Hepatic stellate cell (primary cell): ENCODE data around the gene CCDC92.
A peak's percentile ranks its signal among the peaks of the same experiment; 100 is the strongest.

ENCODE experiments used
- DNase-seq: peaks from one replicate; pipeline ENCODE4 v3.0.0; 2011; ENCODE audit warnings: low spot score

The CCDC92 gene

GRCh38 chr12:123976227-123976826 is 3.7 kb upstream of the CCDC92 start:
- no peak for DNase-seq

GRCh38 chr12:123973552-123974341 is 1.1 kb upstream of the CCDC92 start:
- DNase-seq = no peak

DNA sequence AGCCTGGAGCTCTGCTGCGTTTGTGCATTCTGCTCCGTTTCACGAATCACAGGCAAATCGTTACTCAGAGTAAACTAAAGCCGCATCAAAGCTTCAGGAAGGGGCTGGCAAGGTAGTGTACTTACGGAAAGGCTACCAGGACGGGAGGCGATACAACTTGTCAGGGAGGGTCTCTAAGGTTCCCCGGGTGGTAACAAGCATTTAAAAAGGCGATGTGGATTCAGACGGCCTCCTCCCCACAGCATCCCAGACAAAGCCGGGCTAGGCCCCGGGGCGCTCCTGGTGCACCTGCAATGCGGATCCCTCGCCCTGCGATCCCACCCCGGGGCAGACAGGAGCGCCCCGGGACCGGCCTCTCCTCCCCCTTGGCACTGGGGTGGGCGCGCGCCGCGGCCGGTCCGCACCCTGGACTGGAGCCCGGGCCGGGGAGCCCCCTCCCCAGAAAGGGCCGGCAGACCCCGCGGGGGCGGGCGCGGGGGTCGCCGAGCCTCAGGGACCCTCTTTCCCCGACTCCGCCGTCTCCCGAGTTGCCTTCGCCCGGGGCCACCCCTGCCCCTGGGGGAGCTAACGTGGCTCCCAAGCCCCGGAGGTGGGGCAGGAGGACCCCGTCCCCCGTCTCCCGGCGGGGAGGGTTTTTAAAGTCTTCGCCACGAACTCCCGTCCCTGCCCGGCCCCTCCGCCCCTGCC is 718 bp downstream of the CCDC92 start:
- no peak for DNase-seq

GRCh38 chr12:123971449-123971769 is 1.2 kb downstream of the CCDC92 start:
- no peak for DNase-seq

- no peak for DNase-seq
Measured at GRCh38 chr12:123967121-123967586, 5.5 kb downstream of the CCDC92 start.

- peak; percentile 65 for DNase-seq
Measured at GRCh38 chr12:123966596-123966995, 6.0 kb downstream of the CCDC92 start.

GRCh38 chr12:123965382-123965781 is 7.2 kb downstream of the CCDC92 start:
- DNase-seq = no peak

DNA sequence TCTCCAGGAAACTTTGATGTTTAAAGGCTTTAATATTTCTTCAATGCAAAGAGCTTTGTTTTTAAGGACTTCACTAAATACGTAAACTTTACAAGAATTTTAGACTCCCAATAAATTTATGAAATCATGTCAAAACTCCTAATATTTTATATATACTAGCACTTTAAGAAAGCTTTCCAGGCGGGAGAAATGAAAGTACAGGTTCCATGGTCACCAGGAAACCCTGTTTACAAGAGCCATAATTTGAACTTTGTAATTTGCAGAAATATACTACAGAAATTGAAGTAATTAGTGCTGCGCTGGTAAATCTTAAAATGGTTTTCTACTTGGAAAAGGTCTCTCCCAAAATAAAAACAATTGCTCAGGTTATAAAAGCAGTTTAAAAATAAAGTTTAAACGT is 8.8 kb downstream of the CCDC92 start:
- DNase-seq = no peak

GRCh38 chr12:123962513-123962912 is 10.1 kb downstream of the CCDC92 start:
- no peak for DNase-seq

GRCh38 chr12:123961585-123962345 is 10.9 kb downstream of the CCDC92 start:
- no peak for DNase-seq

DNA sequence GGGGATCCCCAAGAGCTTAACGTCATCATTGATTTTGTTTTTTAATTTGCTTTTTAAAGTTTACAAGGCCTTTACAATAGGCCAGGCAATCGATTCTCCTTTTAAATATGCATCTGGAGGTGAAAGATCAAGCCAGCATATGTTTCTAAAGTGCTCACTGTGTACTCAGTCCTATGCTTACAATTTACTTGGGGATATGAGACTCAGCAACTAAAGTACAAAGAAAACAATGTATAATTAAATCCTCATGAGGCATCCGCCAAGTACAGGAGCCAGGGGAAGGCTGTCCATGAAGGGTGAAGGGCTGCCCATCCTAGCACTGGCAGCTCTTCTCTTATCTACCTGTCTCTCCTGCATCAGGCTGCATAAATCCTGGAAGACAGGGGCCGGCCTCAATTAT is 11.8 kb downstream of the CCDC92 start:
- no peak for DNase-seq

- DNase-seq = no peak
Measured at GRCh38 chr12:123960029-123960735, 12.4 kb downstream of the CCDC92 start.

- no peak for DNase-seq
Measured at GRCh38 chr12:123958876-123959275, 13.8 kb downstream of the CCDC92 start.

GRCh38 chr12:123958462-123958861 is 14.2 kb downstream of the CCDC92 start:
- DNase-seq = no peak

GRCh38 chr12:123957196-123957595 is 15.4 kb downstream of the CCDC92 start:
- DNase-seq = no peak

DNA sequence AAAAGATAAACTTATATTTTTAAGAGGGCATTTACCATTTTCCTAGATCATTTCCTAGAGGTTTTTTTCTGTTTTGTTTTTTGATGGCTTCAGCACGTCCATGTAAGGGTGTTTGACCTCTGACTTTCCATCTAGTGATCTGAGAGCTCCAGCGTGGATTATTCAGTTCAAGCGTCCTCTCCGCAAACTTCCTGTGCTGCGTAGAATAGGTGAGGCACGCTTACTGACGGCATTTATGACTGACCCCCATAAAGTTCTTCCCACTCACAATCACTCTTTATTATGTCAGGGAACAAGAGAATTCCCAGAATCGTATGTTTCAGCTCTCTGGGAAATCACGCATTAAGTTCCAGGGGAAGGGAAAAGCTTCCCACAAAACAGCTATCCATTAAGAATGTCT is 16.4 kb downstream of the CCDC92 start:
- DNase-seq = no peak

DNA sequence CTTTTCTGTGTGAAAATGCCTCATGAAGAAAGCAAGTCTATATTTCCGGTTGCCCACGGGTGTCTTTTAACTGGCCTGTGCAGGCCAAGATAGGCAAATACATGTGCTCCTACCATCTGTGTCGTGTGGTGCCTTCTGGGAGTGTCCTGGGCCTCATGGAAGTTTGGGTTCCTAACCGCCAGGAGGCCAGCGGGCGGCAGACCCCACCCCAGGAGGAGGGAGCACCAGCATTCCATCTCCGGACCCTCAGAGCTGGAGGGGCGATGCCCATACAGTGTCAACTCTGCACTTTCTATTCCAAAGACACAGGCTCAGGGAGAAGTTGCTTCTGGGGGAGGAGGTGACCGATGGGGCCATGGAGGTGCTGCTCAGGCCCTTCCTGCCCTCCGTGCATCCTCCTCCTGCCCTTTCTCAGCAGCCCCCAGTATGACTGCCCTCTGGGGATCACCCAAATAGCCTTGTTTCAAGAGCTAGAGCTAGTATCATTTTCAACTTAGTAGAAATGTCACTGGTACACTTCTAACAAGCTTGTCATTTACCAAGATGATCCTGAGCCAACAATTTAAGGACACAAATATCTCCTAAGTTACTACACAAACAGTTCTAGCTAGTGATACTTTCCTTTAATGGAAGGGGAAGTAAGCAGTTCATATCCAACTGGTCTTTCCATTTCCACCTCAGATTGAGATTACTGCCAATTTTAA is 17.8 kb downstream of the CCDC92 start:
- no peak for DNase-seq

GRCh38 chr12:123952037-123952436 is 20.6 kb downstream of the CCDC92 start:
- peak; percentile 65 for DNase-seq

GRCh38 chr12:123951467-123951866 is 21.2 kb downstream of the CCDC92 start:
- DNase-seq = no peak

GRCh38 chr12:123950476-123951349 is 21.9 kb downstream of the CCDC92 start:
- peak; percentile 55 for DNase-seq
